ENCODE results near the gene SNRPA.
"Not testable (repeated sequence)": the region's sequence is repeated elsewhere in the genome, so short reads cannot be mapped to it uniquely, and the experiment has no call there.

The SNRPA gene

DNA sequence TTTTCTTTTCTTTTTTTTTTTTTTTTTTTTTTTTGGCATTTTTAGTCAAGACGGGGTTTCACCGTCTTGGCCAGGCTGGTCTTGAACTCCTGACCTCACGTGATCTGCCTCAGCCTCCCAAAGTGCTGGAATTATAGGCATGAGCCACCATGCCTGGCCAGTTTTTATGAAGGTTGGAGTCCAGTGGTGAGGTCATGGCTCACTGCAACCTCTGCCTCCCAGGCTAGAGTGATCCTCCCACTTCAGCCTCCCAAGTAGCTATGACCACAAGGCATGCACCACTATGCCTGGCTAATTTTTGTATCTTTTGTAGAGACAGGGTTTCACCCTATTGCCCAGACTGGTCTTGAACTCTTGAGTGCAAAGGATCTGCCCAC is 4.2 kb downstream of the SNRPA start:
- Histone ChIP-seq H3K9ac (ENCODE audit: low read depth, low read length) (no peak overlapping the region), H3K36me3 (ENCODE audit: control insufficient read depth, insufficient read depth, low read length) (peaks cover 48% of the 10 kb centered on the region), H3K4me1 (ENCODE audit: control insufficient read depth, insufficient read depth, low read length) (peaks cover 5% of the 10 kb centered on the region), H3K9me3 (ENCODE audit: control insufficient read depth, insufficient read depth, low read length) (no peaks in the 10 kb centered on the region), H3K27me3 (ENCODE audit: control insufficient read depth, insufficient read depth, low read length) (no peaks in the 10 kb centered on the region), H3K4me3 (ENCODE audit: low read depth, low read length) (no peak overlapping the region)

DNA sequence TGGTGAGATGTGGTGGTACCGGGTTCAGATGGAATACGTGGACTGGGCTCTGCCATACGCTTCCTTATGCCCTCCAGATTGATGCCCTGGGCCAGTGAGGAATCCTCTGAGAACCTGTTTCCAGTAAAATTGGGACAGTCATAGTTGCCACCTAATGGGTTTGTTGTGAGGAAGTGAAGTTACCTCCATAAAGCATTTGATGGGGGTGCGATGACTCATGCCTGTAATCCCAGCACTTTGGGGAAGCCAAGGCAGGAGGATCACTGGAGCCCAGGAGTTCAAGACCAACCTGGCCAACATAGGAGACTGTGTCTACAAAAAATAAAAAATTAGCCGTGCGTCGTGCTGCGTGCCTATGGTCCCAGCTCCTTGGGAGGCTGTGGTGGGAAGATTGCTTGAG is 4.8 kb downstream of the SNRPA start:
- Histone ChIP-seq H3K36me3 (ENCODE audit: control insufficient read depth, insufficient read depth, low read length) (peaks cover 54% of the 10 kb centered on the region), H3K27me3 (ENCODE audit: control insufficient read depth, insufficient read depth, low read length) (no peaks in the 10 kb centered on the region), H3K4me3 (ENCODE audit: low read depth, low read length) (no peak overlapping the region), H3K9me3 (ENCODE audit: control insufficient read depth, insufficient read depth, low read length) (no peaks in the 10 kb centered on the region), H3K9ac (ENCODE audit: low read depth, low read length) (no peak overlapping the region), H3K4me1 (ENCODE audit: control insufficient read depth, insufficient read depth, low read length) (peaks cover 5% of the 10 kb centered on the region)

DNA sequence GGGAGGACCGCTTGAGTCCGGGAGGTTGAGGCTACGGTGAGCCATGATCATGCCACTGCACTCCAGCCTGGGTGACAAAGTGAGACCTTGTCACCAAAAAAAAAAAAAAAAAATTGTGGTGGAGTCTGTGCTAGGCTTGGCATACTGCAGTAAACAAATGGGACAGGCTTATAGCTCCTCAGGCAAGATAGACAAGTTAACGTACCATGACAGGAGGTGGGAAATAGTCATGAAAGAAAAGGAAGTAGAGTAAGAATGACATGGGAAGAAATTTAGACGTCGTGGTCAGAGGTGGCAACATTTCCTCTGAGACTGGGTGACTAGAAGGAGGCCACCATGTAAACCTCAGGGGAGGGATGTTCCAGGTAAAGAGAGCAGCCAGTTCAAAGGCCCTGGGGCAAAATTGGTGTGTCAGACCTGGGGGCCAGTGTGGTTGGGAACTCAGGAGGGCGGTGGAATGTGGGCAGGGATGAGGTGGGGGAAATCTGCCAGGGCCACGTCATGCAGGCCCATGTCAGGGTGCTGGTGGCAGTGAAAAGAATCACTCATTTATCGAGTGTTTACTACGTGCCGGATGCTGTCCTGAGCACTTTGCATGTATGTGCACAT is 5.6 kb downstream of the SNRPA start:
- no peaks in the 10 kb centered on the region for H3K27me3 ChIP-seq (ENCODE audit: control insufficient read depth, insufficient read depth, low read length)
- no peak overlapping the region for H3K4me3 ChIP-seq (ENCODE audit: low read depth, low read length)
- peaks cover 61% of the 10 kb centered on the region for H3K36me3 ChIP-seq (ENCODE audit: control insufficient read depth, insufficient read depth, low read length)
- H3K4me1 ChIP-seq (ENCODE audit: control insufficient read depth, insufficient read depth, low read length) = peaks cover 5% of the 10 kb centered on the region
- peak overlapping the region; percentile 26 for H3K9ac ChIP-seq (ENCODE audit: low read depth, low read length)
- H3K9me3 ChIP-seq (ENCODE audit: control insufficient read depth, insufficient read depth, low read length) = no peaks in the 10 kb centered on the region

DNA sequence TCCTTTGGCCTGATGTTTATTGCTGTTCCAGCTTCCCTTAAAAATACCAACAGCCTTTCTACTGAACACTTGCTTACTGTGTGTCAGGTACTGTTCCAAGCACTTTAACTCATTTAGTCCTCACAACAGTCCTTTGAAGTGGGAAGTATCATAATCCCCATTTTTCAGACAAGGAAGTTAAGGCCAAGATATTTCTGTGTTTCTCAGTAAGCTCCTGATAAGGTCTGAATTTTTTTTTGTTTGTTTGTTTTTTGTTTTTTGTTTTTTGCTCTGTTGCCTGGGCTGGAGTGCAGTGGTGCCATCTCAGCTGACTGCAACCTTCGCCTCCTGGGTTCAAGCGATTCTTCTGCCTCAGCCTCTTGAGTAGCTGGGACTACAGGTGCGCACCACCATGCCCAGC is 7.5 kb downstream of the SNRPA start:
- Histone ChIP-seq H3K9ac (ENCODE audit: low read depth, low read length) (no peak overlapping the region), H3K36me3 (ENCODE audit: control insufficient read depth, insufficient read depth, low read length) (peaks cover 75% of the 10 kb centered on the region), H3K9me3 (ENCODE audit: control insufficient read depth, insufficient read depth, low read length) (no peaks in the 10 kb centered on the region), H3K4me1 (ENCODE audit: control insufficient read depth, insufficient read depth, low read length) (peaks cover 5% of the 10 kb centered on the region), H3K4me3 (ENCODE audit: low read depth, low read length) (no peak overlapping the region), H3K27me3 (ENCODE audit: control insufficient read depth, insufficient read depth, low read length) (no peaks in the 10 kb centered on the region)

DNA sequence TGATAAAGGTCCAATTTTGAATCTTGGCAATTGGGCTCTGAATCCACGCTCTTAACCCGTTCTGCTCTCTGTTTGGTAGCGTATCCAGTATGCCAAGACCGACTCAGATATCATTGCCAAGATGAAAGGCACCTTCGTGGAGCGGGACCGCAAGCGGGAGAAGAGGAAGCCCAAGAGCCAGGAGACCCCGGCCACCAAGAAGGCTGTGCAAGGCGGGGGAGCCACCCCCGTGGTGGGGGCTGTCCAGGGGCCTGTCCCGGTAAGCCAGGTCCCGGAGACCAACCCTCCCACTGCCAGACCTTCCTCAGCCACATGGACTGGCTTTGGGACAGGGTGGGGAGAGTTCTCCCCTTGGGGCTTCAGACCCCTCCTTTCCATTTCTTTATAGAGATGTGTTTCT is 8.3 kb downstream of the SNRPA start:
- Histone ChIP-seq H3K36me3 (ENCODE audit: control insufficient read depth, insufficient read depth, low read length) (peaks cover 78% of the 10 kb centered on the region), H3K4me3 (ENCODE audit: low read depth, low read length) (no peak overlapping the region), H3K9me3 (ENCODE audit: control insufficient read depth, insufficient read depth, low read length) (no peaks in the 10 kb centered on the region), H3K4me1 (ENCODE audit: control insufficient read depth, insufficient read depth, low read length) (peaks cover 4% of the 10 kb centered on the region), H3K27me3 (ENCODE audit: control insufficient read depth, insufficient read depth, low read length) (no peaks in the 10 kb centered on the region), H3K9ac (ENCODE audit: low read depth, low read length) (no peak overlapping the region)

DNA sequence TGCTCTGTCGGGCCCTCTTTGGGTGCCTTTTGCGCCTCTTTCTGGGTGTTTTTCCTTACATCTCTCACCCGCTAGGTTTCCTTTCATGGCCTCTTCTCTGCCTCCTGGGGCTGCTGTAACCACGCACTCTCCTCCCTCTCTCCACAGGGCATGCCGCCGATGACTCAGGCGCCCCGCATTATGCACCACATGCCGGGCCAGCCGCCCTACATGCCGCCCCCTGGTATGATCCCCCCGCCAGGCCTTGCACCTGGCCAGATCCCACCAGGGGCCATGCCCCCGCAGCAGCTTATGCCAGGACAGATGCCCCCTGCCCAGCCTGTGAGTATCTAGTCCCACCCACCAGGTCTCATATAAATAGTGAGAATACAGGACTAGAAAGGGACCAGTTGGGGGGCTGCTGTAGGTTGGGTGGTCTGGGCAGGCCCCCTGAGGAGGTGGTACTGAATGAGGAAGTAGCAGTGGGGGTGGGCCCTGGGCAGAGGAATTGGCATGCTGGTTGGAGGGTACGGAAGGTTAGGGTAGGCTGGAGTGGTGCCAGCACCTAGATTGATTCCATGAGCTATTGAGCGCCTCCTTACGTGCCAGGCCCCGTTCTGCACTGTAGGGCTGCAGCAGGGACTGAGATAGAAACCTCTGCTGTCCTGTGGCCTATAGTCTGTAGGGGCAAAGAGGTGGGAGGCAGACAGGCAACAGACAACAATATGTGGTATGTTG is 11.9 kb downstream of the SNRPA start:
- Histone ChIP-seq H3K36me3 (ENCODE audit: control insufficient read depth, insufficient read depth, low read length) (peaks cover 77% of the 10 kb centered on the region), H3K9me3 (ENCODE audit: control insufficient read depth, insufficient read depth, low read length) (no peaks in the 10 kb centered on the region), H3K4me1 (ENCODE audit: control insufficient read depth, insufficient read depth, low read length) (no peaks in the 10 kb centered on the region), H3K27me3 (ENCODE audit: control insufficient read depth, insufficient read depth, low read length) (no peaks in the 10 kb centered on the region), H3K4me3 (ENCODE audit: low read depth, low read length) (no peak overlapping the region), H3K9ac (ENCODE audit: low read depth, low read length) (no peak overlapping the region)

DNA sequence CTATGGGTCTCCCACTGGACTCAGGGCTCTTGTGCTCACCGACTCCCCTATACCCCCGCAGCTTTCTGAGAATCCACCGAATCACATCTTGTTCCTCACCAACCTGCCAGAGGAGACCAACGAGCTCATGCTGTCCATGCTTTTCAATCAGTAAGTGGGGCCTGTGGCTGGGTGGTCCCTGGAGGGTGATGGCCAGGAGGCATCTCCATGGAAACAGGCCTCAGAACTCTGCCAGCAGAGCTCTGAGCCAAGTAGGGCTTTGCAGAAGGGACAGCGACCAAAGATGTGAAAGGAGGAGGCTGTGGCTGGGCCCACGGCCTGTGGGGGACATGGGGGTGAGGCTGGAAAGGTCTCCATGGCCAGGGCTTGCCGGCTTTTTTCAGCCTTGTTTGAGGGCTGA is 12.5 kb downstream of the SNRPA start:
- Histone ChIP-seq H3K9me3 (ENCODE audit: control insufficient read depth, insufficient read depth, low read length) (no peaks in the 10 kb centered on the region), H3K4me3 (ENCODE audit: low read depth, low read length) (no peak overlapping the region), H3K27me3 (ENCODE audit: control insufficient read depth, insufficient read depth, low read length) (no peaks in the 10 kb centered on the region), H3K4me1 (ENCODE audit: control insufficient read depth, insufficient read depth, low read length) (no peaks in the 10 kb centered on the region), H3K9ac (ENCODE audit: low read depth, low read length) (no peak overlapping the region), H3K36me3 (ENCODE audit: control insufficient read depth, insufficient read depth, low read length) (peaks cover 71% of the 10 kb centered on the region)

DNA sequence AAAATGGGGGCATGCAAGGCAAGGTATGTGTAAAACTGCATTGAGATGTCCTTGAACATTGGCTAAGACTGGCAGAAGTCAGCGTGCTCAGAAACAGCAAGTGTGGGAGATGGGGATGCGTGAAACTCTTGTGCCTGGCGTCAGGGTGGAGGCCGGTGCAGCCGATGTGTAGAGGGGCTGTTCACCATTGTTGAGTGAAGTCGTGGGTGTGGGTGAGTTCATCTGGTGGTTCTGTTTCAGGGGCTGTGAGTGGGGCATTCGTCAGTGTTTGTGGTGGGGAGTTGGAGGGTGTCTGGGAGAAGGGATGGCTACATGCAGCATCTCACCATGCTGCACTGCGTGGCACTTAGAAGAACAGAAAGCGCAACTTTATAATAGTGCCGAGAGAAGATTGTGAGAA is 13.0 kb downstream of the SNRPA start:
- Histone ChIP-seq H3K4me1 (ENCODE audit: control insufficient read depth, insufficient read depth, low read length) (no peaks in the 10 kb centered on the region), H3K36me3 (ENCODE audit: control insufficient read depth, insufficient read depth, low read length) (peaks cover 69% of the 10 kb centered on the region), H3K4me3 (ENCODE audit: low read depth, low read length) (no peak overlapping the region), H3K9me3 (ENCODE audit: control insufficient read depth, insufficient read depth, low read length) (no peaks in the 10 kb centered on the region), H3K9ac (ENCODE audit: low read depth, low read length) (no peak overlapping the region), H3K27me3 (ENCODE audit: control insufficient read depth, insufficient read depth, low read length) (no peaks in the 10 kb centered on the region)

DNA sequence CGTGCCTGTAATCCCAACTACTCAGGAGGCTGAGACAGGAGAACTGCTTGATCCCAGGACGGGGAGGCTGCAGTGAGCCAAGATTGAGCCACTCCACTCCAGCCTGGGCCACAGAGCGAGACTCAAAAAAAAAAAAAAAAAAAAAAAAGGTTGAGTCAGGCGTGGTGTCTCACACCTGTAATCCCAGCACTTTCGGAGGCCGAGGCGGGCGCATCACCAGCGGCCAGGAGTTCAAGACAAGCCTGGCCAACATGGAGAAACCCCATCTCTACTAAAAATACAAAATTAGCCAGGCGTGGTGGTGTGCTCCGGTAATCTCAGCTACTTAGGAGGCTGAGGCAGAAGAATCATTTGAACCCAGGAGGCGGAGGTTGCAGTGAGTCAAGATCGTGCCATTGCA is 15.4 kb downstream of the SNRPA start:
- H3K4me3 ChIP-seq (ENCODE audit: low read depth, low read length); H3K27me3 ChIP-seq (ENCODE audit: control insufficient read depth, insufficient read depth, low read length); H3K9ac ChIP-seq (ENCODE audit: low read depth, low read length); H3K4me1 ChIP-seq (ENCODE audit: control insufficient read depth, insufficient read depth, low read length); H3K9me3 ChIP-seq (ENCODE audit: control insufficient read depth, insufficient read depth, low read length): not testable (repeated sequence)
- H3K36me3 ChIP-seq (ENCODE audit: control insufficient read depth, insufficient read depth, low read length) = peaks cover 46% of the 10 kb centered on the region

DNA sequence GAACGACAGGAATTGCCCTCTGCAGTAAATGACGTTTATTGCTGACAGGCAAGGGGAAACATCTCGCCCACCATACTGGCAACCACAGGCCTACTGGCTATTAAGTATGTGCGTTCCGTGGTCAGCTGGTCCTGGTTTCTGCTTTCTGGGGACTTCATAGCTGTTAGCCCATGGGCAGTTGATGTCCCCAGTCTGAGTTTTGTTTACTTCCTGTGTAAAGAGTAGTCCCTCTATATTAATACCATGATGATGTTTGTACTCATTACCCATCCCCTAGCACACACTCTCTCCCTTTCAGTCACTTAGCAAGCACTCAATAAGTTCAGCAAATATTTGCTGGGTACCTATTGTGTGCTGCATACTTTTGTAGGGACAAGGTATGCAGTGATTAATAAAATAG is 17.9 kb downstream of the SNRPA start:
- Histone ChIP-seq H3K4me1 (ENCODE audit: control insufficient read depth, insufficient read depth, low read length) (no peaks in the 10 kb centered on the region), H3K36me3 (ENCODE audit: control insufficient read depth, insufficient read depth, low read length) (peaks cover 21% of the 10 kb centered on the region), H3K27me3 (ENCODE audit: control insufficient read depth, insufficient read depth, low read length) (no peaks in the 10 kb centered on the region), H3K4me3 (ENCODE audit: low read depth, low read length) (no peak overlapping the region), H3K9me3 (ENCODE audit: control insufficient read depth, insufficient read depth, low read length) (no peaks in the 10 kb centered on the region), H3K9ac (ENCODE audit: low read depth, low read length) (no peak overlapping the region)

DNA sequence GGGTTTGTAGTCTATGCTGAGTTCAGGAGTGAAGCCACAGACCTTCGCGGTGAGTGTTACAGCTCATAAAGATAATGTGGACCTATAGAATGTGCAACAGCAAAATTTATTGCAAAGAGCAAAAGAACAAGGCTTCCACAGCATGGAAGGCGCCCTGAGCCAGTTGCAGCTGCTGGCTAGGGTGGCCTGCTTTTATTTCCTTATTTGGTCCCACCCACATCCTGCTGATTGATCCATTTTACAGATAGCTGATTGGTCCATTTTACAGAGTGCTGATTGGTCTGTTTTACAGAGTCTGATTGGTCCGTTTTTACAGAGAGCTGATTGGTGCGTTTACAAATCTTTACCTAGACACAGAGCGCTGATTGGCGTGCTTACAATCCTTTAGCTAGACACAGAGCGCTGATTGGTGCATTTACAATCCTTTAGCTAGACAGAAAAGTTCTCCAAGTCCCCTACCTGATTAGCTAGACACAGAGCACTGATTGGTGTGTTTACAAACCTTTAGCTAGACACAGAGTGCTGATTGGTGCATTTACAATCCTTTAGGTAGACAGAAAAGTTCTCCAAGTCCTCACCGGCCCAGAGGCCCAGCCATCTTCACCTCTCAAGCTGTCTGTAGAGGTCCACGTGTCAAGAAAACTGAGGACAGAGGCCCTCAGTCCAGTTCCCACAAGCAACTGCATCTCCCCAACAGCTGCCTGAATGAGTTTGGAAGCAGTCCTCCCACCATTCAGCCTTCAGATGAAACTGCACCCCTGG is 20.3 kb downstream of the SNRPA start:
- not testable (repeated sequence) for H3K4me3 ChIP-seq (ENCODE audit: low read depth, low read length); H3K9ac ChIP-seq (ENCODE audit: low read depth, low read length); H3K4me1 ChIP-seq (ENCODE audit: control insufficient read depth, insufficient read depth, low read length); H3K9me3 ChIP-seq (ENCODE audit: control insufficient read depth, insufficient read depth, low read length); H3K27me3 ChIP-seq (ENCODE audit: control insufficient read depth, insufficient read depth, low read length); H3K36me3 ChIP-seq (ENCODE audit: control insufficient read depth, insufficient read depth, low read length)

All from iPS-15b (cell line).